RWPE1 (cell line): ENCODE data around the gene HMCN2.

ENCODE experiments used
- CTCF ChIA-PET: fragments of 350-600 bp; sonication (Branson Sonifier 250); formaldehyde crosslinking; extraction: SDS; loops from one replicate; lab custom pipeline; 2021; lab: Yijun Ruan, JAX
- POLR2A ChIA-PET: fragments of 400-600 bp; formaldehyde crosslinking; extraction: SDS; loops from one replicate; lab custom pipeline; 2020; ENCODE audit warnings: antibody characterized with exemption; ENCODE audit not compliant: low non-redundant PET; lab: Yijun Ruan, JAX
- DNase-seq: peaks from one replicate; pipeline ENCODE4 v3.0.0; 2012; ENCODE audit warnings: low spot score
- H3K27ac ChIP-seq: fragments of 450-650 bp; 2 replicates; pipeline ENCODE4 v1.5.1; 2017
- CTCF ChIP-seq: fragments of 450-650 bp; conservative IDR thresholded peaks from 2 replicates; pipeline ENCODE4 v1.5.1; 2017; ENCODE audit warnings: low read depth, mild to moderate bottlenecking

The HMCN2 gene

GRCh38 chr9:130308081-130308571 is 42.6 kb downstream of the HMCN2 start:
- CTCF ChIA-PET: interaction anchor here (0.7 kb wide), 1 partner anchor 65 kb away, joined by 4 read pairs; no protein-coding TSS in a partner anchor
- POLR2A ChIA-PET: no interaction called here
- no peak overlapping the region for H3K27ac ChIP-seq
- no peak for TF ChIP-seq CTCF
- DNase-seq: no peak

GRCh38 chr9:130309689-130310455 is 44.3 kb downstream of the HMCN2 start:
- TF ChIP-seq CTCF: no peak
- DNase-seq: no peak
- ChIA-PET CTCF (interaction anchor here (0.7 kb wide), 1 partner anchor 1936 kb away, joined by 3 read pairs; no protein-coding TSS in a partner anchor), POLR2A (no interaction called here)
- H3K27ac ChIP-seq: no peak overlapping the region

GRCh38 chr9:130310456-130310855 is 44.9 kb downstream of the HMCN2 start:
- no peak for TF ChIP-seq CTCF
- ChIA-PET CTCF (interaction anchor here (0.7 kb wide), 1 partner anchor 325 kb away, joined by 3 read pairs; no protein-coding TSS in a partner anchor), POLR2A (no interaction called here)
- no peak for DNase-seq
- no peak overlapping the region for H3K27ac ChIP-seq

- CTCF ChIA-PET: interaction anchor here (0.7 kb wide), 2 partner anchors 121 to 326 kb away, joined by 3 to 4 read pairs; no protein-coding TSS in a partner anchor
- no peak for DNase-seq
- no peak for TF ChIP-seq CTCF
- POLR2A ChIA-PET: no interaction called here
- H3K27ac ChIP-seq: no peak overlapping the region
Observed at GRCh38 chr9:130311003-130311402, 45.4 kb downstream of the HMCN2 start.

- H3K27ac ChIP-seq: no peak overlapping the region
- POLR2A ChIA-PET: no interaction called here
- no peak for TF ChIP-seq CTCF
- DNase-seq: no peak
- CTCF ChIA-PET: interaction anchor here (0.7 to 0.8 kb wide), 4 partner anchors 10 to 326 kb away, joined by 3 to 4 read pairs (median 3); no protein-coding TSS in a partner anchor
Observed at GRCh38 chr9:130311408-130312140, 46.0 kb downstream of the HMCN2 start.
